HCT116 (cell line): Measurements from ENCODE around the gene WDR70.

Experiments used
- CEBPB ChIP-seq: IDR thresholded peaks from 2 replicates; pipeline ENCODE4 v1.6.1; 2012; ENCODE audit warnings: low read depth
- CTCF ChIP-seq, 3 experiments: fragments of 200-600 bp in 1 of 3; sonication (generic) in 1 of 3; IDR thresholded peaks in 2 of 3; conservative IDR thresholded peaks in 1 of 3; 2 replicates each; pipeline ENCODE4 v1.5.1; 2012 to 2017; ENCODE audit warnings: low read depth in 2 of 3, low read length in 2 of 3, antibody characterized with exemption in 1 of 3, borderline replicate concordance in 1 of 3, control low read depth in 1 of 3, mild to moderate bottlenecking in 1 of 3, mixed read lengths in 1 of 3, mixed run types in 1 of 3, moderate library complexity in 1 of 3; ENCODE audit not compliant: insufficient read depth in 1 of 3
- ELF1 ChIP-seq: IDR thresholded peaks from 2 replicates; pipeline ENCODE4 v1.6.1; 2012; ENCODE audit warnings: low read depth, borderline replicate concordance
- EZH2 ChIP-seq: fragments of 200-600 bp; sonication (generic); IDR thresholded peaks from 2 replicates; pipeline ENCODE4 v1.6.1; 2017; ENCODE audit warnings: antibody characterized with exemption, mixed run types
- MAX ChIP-seq: IDR thresholded peaks from 2 replicates; pipeline ENCODE4 v1.6.1; 2012
- POLR2A ChIP-seq: IDR thresholded peaks from 2 replicates; pipeline ENCODE4 v1.7.0; 2011; ENCODE audit warnings: borderline replicate concordance; ENCODE audit not compliant: insufficient read depth, insufficient read length; ENCODE audit errors: extremely low read depth
- ZNF274 ChIP-seq: fragments of 200-500 bp; sonication (Bioruptor generic); IDR thresholded peaks from 2 replicates; pipeline ENCODE4 v1.6.1; 2014; ENCODE audit warnings: mild to moderate bottlenecking, low read depth, low read length, inconsistent platforms

DNA sequence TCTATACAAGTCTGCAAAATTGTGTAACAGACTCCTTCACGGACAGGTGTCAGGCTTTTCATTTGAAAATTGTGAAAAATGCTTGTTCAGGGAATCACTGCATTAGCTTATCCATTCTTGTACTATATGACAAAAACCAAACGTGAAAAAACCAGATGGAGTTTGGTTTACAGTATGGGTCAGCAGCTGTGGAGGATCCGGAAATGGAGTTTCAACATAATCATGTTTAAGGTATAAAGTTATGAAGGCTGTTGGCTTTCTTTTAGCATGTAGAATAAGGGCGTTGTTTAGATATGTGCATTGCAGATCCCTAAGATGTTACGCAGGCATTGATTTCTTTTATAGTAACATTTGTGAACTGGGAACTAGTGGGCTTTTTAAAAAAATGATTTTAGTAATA, 336.9 kb downstream of the WDR70 start:
- TF ChIP-seq MAX, result no peak
- no peak for TF ChIP-seq CTCF (IDR thresholded peaks at IDR 0.05 in 2 of 3, conservative IDR thresholded peaks at IDR 0.05 in 1 of 3; ENCODE audit: borderline replicate concordance in 1 of 3, insufficient read depth in 1 of 3, low read depth in 2 of 3, low read length in 2 of 3)
- TF ChIP-seq EZH2, result no peak
- no peak for TF ChIP-seq POLR2A
- no peak for TF ChIP-seq ZNF274
- no peak for TF ChIP-seq ELF1
- TF ChIP-seq CEBPB, result no peak
